HG02970 (cell line): ENCODE measurements around the gene LDHD.
"Not testable (repeated sequence)": the region's sequence is repeated elsewhere in the genome, so short reads cannot be mapped to it uniquely, and the experiment has no call there.

ENCODE experiments used
- ATAC-seq: cut with Tn5 transposase; IDR thresholded peaks from one replicate; pipeline ENCODE4 v1.9.1; 2021; ENCODE audit warnings: mild to moderate bottlenecking, moderate library complexity, moderate number of reproducible peaks; ENCODE audit not compliant: unreplicated experiment, low FRiP score

The LDHD gene

GRCh38 chr16:75116081-75116910 is at the start of gene LDHD:
TSS of gene LDHD (minus strand) at chr16:75116780. CDS start at chr16:75116720, 60 bp downstream.
- ATAC-seq = no peak

GRCh38 chr16:75160386-75160785 is 43.8 kb upstream of the LDHD start:
- no peak for ATAC-seq

GRCh38 chr16:75152635-75153034 is 36.1 kb upstream of the LDHD start:
- ATAC-seq = no peak

- no peak for ATAC-seq
Observed at GRCh38 chr16:75151798-75152197, 35.2 kb upstream of the LDHD start.

GRCh38 chr16:75148311-75149195 is 32.0 kb upstream of the LDHD start, which contains the start of gene ZFP1:
TSS of gene ZFP1 (plus strand) at chr16:75148524. CDS start at chr16:75152952, 4,428 bp downstream.
- peak; percentile 89 for ATAC-seq

- no peak for ATAC-seq
Observed at GRCh38 chr16:75147968-75148310, 31.4 kb upstream of the LDHD start.

- ATAC-seq = no peak
Observed at GRCh38 chr16:75143941-75144340, 27.4 kb upstream of the LDHD start.

- ATAC-seq = no peak
Observed at GRCh38 chr16:75139498-75139897, 22.9 kb upstream of the LDHD start.

GRCh38 chr16:75138636-75139035 is 22.1 kb upstream of the LDHD start:
- ATAC-seq = no peak

- no peak for ATAC-seq
Observed at GRCh38 chr16:75138233-75138632, 21.7 kb upstream of the LDHD start.

GRCh38 chr16:75131081-75131480 is 14.5 kb upstream of the LDHD start:
- no peak for ATAC-seq

GRCh38 chr16:75130150-75130771 is 13.7 kb upstream of the LDHD start:
- no peak for ATAC-seq

- ATAC-seq = not testable (repeated sequence)
Observed at GRCh38 chr16:75129421-75130149, 13.0 kb upstream of the LDHD start.

- no peak for ATAC-seq
Observed at GRCh38 chr16:75127713-75128415, 11.3 kb upstream of the LDHD start.

GRCh38 chr16:75122609-75123008 is 6.0 kb upstream of the LDHD start:
- ATAC-seq = no peak

- ATAC-seq = no peak
Observed at GRCh38 chr16:75121949-75122568, 5.5 kb upstream of the LDHD start.

GRCh38 chr16:75120253-75120652 is 3.7 kb upstream of the LDHD start:
- no peak for ATAC-seq

- no peak for ATAC-seq
Observed at GRCh38 chr16:75118943-75119539, 2.5 kb upstream of the LDHD start.

- ATAC-seq = no peak
Observed at GRCh38 chr16:75116911-75117245, 298 bp upstream of the LDHD start.
